ENCODE measurements around the gene ACVR1B. TPM values are rescaled to one million over a fixed set of nuclear protein-coding genes. Genes with fewer than 3 reads are reported as not detected.

ACVR1B gene
- total and polyA plus RNA-seq, 2 donors (not counting 3 experiments of a cell fraction or from before 2014, with no cell fraction given) = 29.0 to 33.7 TPM

GRCh38 chr12:52023976-52024688 lies 72.6 kb downstream of the ACVR1B start:
- TF ChIP-seq MYC (IDR thresholded peaks at IDR 0.05; ENCODE audit: low read depth, low read length) (no peak), POLR2AphosphoS5 (IDR thresholded peaks at IDR 0.05; ENCODE audit: insufficient read depth, low read depth, low read length) (no peak), POLR2A (IDR thresholded peaks at IDR 0.05; ENCODE audit: low read depth, low read length) (no peak), EZH2 (IDR thresholded peaks at IDR 0.05; ENCODE audit: borderline replicate concordance, low read depth, low read length, severe bottlenecking) (no peak), MAX (IDR thresholded peaks at IDR 0.05; ENCODE audit: insufficient read depth, insufficient read length) (no peak), GATA2 (IDR thresholded peaks at IDR 0.05; ENCODE audit: insufficient read depth, insufficient read length, low read depth, low read length) (no peak), FOS (IDR thresholded peaks at IDR 0.05; ENCODE audit: borderline replicate concordance, insufficient read depth, low read length) (no peak)
- Histone ChIP-seq H4K20me1 (replicated peaks; ENCODE audit: control insufficient read depth, extremely low read depth, insufficient read depth, low read length) (no peaks in the 10 kb centered on the region), H3K9me1 (replicated peaks; ENCODE audit: control insufficient read depth, extremely low read depth, insufficient read depth, low read length) (no peaks in the 10 kb centered on the region), H3K4me1 (ENCODE audit: control insufficient read depth, extremely low read depth, insufficient read depth, low read length) (peaks cover 31% of the 10 kb centered on the region), H3K4me2 (ENCODE audit: insufficient read depth, low read length) (peak overlapping the region; percentile 92), H3K9me3 (replicated peaks; ENCODE audit: control insufficient read depth, insufficient read depth, low read length) (no peaks in the 10 kb centered on the region), H3K79me2 (ENCODE audit: control insufficient read depth, insufficient read depth, low read length) (no peaks in the 10 kb centered on the region), H3K36me3 (ENCODE audit: control insufficient read depth in 2 of 2, extremely low read depth in 1 of 2, insufficient read depth in 2 of 2, low read length in 2 of 2) (no peaks in the 10 kb centered on the region), H3K27ac (ENCODE audit: insufficient read depth, low read depth, low read length) (peak overlapping the region; percentile 94), H3K9ac (replicated peaks; ENCODE audit: extremely low read depth, insufficient read depth, low read length) (peak overlapping the region; percentile 87), H3K4me3 (replicated peaks in 1 of 3; ENCODE audit: insufficient read depth in 1 of 3, low read depth in 1 of 3, low read length in 3 of 3) (peak overlapping the region; percentile 2 to 69 (median 43)), H3K27me3 (ENCODE audit: control insufficient read depth in 2 of 2, insufficient read depth in 2 of 2, low read length in 2 of 2) (no peaks in the 10 kb centered on the region), H2AFZ (ENCODE audit: low read depth, low read length) (peak overlapping the region; percentile 67)
- DNase-seq (ENCODE audit: low read depth, low spot score) = no peak
- intact Hi-C loops (cut with micrococcal nuclease) (loop anchor here (1.0 kb wide), 2 partner anchors 31 to 98 kb away; no protein-coding TSS in a partner anchor), dilution Hi-C loops (cut with MboI; ENCODE audit: extremely low pct_ligation_motif_present, low sequenced_read_pairs) (no loop called here)
- CTCF ChIA-PET = interaction anchor here (0.6 to 13.1 kb wide), 27 partner anchors 8 to 856 kb away, joined by 3 to 946 read pairs (median 13); partner anchors contain the start of genes ATG101, NR4A1, SMIM41 and TAMALIN
- TSS peak; percentile 61 for BruUV-seq (replicated peaks)
- POLR2A ChIA-PET = interaction anchor here (0.7 to 12.4 kb wide), 4 partner anchors 14 to 57 kb away, joined by 3 to 221 read pairs (median 6); partner anchors contain the start of gene TAMALIN
- FAIRE-seq = no peak
